Hematopoietic multipotent progenitor cell treated with erythropoietin and hydrocortisone succinate and interleukin-3 and kit ligand, for 17 days (in vitro differentiated cells): ENCODE data around the gene GOPC.
"Not testable (repeated sequence)": the region's sequence is repeated elsewhere in the genome, so short reads cannot be mapped to it uniquely, and the experiment has no call there.

Experiments used
- DNase-seq: peaks from one replicate; pipeline ENCODE4 v3.0.0-alpha.2; 2015; ENCODE audit warnings: low spot score

Gene GOPC

GRCh38 chr6:117602151-117602898, at the start of gene GOPC:
TSS of gene GOPC (minus strand) at chr6:117602511. CDS start at chr6:117602288, 223 bp downstream.
- peak; percentile 98 for DNase-seq

- not testable (repeated sequence) for DNase-seq
Measured at GRCh38 chr6:117651984-117652383, 49.7 kb upstream of the GOPC start.

DNA sequence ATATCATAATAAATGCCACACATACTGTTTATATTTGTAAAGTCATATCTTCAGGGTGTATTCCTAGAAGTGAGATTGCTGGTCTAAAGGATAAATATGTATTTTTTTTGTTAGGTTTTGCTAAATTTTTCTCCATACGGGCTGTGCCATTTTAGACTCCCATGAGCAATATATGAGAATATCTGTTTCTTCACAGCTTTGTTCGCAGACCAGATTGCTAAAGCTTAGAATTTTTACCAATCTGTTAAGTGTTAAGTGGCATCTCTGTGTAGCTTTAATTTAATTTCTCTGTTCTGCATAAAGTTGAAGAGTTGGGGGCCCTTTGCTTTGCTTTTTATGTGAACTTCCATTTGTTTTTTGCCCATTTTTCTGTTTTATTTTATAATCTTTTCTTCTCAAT, 40.7 kb upstream of the GOPC start:
- no peak for DNase-seq

GRCh38 chr6:117637770-117638169, 35.5 kb upstream of the GOPC start:
- DNase-seq = no peak

DNA sequence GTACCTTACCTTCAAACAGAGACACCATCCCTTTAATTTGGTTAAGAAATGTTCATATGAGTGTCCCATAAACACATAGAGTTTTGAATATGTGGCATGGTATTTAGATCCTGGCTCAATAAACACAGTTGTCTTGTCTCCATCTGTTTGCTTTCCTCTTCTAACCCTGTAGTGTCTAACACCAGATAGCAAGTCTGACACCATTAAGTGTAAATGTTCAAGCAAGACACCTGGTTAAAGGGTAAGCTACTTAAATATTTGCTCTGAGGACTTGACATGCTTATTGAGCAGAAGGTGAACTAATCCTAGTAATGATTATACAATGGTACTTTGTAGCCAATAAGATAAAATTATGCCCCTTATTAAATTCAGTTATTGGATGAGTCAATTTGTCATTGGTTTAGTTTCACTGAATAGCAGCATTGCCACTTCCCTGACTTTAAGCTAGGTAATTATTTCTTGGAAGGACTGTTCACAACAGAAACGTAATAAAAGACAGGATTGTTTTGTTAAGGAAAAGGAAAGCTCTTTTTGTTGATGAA, 26.9 kb upstream of the GOPC start:
- DNase-seq = no peak

- no peak for DNase-seq
Measured at GRCh38 chr6:117627533-117627932, 25.2 kb upstream of the GOPC start.

DNA sequence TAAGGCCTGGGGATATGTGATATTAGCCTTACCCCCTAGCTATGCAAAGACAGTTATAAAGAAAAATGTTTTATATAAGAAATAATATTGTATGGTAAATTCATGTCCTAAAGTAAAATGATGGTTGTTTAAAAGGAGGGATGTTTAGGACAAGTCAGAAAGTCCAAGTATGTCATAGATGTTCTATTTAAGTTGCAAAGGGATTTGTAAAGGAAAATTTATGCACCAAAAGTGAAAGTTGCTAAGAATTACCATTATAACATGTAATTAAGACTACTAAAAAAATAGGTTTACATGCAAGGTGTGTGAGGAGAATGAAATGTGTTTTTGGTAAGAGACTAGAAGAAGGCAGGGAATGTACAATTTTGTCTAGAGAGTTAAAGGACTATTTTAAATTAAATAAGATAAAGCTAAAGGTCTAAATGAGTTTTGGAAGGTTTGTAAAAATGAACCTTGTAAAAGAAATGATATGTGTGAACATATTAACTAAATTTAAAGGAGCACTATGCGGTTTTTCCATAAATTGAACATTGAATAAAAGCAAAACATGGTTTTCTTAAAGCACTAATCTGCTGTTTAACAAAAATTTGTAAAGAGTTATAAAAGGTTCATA, 22.7 kb upstream of the GOPC start:
- no peak for DNase-seq

DNA sequence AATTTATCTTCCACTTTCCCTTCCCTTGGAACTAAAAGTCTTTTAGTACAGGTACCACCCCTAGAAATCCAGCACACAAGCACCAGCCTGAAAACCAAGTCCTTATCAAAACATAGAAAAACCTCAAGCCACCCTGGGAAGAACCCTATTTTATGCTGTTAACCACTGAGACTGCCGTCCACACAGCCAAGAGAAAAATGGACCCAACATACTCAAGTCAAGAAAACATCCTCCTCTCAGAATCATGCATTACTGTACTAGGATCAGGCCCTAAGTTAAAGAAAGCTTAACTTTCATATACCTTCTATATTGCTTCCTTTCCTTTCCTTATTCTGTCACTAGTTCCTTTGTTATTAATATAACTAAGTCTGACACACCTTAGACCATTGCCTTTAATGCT, 16.9 kb upstream of the GOPC start:
- no peak for DNase-seq

GRCh38 chr6:117617210-117618035, 15.1 kb upstream of the GOPC start:
- DNase-seq = no peak

DNA sequence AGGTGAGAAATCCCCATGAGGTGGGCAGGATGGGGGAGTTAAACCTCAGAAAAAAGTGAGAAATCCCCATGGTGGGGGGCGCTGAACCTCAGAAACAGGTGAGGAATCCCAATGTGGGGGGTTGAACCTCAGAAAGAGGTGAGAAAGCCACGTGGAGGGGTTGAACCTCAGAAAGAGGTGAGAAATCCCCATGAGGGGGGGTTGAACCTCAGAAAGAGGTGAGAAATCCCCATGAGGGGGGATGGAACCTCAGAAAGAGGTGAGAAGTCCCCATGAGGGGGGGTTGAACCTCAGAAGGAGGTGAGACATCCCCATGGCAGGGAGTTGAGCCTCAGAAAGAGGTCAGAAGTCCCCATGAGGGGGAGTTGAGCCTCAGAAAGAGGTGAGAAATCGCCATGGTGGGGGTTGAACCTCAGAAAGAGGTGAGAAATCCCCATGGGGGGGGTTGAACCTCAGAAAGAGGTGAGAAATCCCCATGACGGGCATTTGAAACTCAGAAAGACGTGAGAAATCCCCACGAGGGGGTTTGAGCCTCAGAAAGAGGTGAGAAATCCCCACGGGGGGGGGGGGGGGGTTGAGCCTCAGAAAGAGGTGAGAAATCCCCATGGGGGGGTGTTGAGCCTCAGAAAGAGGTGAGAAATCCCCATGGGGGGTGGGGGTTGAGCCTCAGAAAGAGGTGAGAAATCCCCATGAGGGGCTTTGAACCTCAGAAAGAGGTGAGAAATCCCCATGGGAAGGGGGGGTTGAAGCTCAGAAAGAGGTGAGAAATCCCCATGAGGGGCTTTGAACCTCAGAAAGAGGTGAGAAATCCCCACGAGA, 14.3 kb upstream of the GOPC start:
- DNase-seq = no peak

GRCh38 chr6:117615750-117616390, 13.6 kb upstream of the GOPC start:
- no peak for DNase-seq

DNA sequence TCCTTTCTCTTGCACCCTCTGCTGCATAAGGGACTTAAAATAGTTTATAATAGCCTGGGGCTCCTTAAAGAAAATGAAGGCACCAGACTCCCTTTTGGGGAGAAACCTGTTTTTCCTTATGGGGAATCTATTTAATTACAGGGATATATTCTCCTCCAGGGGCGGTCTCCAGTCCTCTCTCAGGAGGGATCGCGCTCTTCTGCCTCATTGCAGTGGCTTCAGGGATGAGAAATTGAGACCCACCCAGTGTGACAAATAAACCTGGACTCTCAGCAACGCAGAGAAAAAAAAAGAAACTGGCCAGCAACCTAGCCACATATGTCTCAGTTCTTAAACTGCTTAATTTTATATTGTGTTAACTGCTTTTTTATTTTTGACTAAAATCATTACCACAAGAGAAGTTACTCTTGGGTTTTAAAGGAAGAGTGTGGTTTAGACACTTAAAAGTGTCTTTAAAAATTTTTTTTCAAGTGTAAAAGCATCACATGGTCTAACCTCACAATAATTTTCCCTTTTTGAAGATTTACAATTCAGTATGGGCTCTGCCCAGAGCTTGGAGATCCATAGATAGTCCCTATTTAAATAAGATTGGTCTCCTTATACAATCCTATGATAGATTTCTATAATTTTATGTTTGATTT, 11.7 kb upstream of the GOPC start:
- no peak for DNase-seq

GRCh38 chr6:117607511-117607910, 5.2 kb upstream of the GOPC start:
- no peak for DNase-seq

DNA sequence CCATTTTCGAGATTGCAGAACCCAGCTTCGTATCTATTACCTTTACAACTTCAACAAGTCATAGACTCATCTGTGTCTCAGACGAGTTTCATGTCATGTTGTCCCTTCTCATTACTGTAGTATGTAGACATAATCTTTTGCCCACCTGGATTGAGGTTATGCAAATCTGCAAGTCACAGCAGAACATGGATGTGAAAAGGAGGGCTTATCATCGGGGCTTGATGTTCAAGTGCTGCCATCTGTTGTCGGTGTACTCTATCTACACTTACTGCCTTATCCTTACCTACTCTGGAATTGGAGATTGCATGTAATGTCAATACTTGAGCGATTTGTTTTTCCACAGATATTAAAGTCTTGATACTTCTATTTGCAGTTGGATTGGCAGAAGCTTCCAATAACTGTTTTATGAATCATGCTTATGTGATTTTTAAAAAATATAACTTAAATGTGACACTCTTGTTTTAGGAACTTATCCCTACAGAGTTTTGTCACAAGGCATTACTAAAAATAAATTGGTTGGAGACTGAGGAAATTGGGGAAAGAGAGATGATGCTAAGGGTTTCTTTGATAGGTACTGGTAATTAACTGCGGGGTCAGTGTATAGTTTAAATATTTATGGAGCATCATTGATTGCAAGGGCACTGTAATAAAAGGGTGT, 3.0 kb upstream of the GOPC start:
- peak; percentile 72 for DNase-seq

DNA sequence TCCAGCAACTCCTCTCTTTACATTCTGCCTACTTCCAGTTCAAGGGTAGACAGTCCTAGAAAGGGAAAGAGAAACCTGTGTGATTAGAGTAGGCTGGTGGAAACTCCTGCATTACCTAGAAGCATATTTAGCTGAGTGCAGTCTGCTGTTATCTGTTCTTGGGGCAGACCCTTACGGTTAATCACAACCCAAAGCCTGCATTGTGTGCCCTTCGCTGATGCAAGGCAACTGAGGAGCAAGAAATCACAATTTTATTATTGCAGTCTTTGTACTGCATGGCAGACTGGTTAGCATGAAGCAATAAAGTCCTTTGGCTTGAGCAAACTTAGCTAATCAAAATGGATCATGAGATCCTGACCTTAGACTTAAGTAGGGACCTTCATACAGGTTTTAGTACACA, 1.5 kb upstream of the GOPC start:
- DNase-seq = no peak

- no peak for DNase-seq
Measured at GRCh38 chr6:117602899-117603588, 733 bp upstream of the GOPC start.

DNA sequence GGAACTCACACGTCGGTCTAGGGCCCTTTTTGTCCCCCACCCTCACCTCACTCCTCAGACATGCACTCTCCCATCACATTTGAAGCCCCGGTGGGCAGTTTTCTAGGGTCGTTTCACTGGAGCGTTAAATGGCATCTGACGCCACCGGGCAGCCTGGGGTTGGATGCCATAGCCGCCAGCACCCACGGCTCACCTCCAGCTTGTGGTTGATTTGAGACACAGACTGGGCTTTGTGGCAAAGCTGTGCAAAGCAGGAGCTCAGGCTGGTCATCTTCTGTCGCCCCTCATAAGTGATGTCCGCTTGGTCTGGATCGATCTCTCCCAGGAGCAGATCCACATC, 530 bp downstream of the GOPC start:
- DNase-seq = no peak

- DNase-seq = no peak
Measured at GRCh38 chr6:117600008-117600743, 2.1 kb downstream of the GOPC start.

DNA sequence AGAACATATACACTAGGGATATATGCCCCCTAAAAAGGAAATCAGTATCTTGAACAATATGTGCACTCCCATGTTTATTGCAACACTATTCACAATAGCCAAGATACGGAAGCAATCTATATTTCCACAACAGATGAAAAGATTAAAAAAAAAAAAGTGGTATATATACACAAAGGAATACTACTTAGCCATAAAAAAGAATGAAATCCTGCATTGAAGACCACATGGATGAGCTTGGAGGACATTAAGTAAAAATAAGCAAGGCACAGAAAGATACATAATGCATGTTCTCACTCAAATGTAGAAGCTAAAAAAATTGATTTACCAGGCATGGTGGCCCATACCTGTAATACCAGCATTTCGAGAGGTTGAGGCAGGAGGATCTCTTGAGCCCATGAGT, 4.6 kb downstream of the GOPC start:
- no peak for DNase-seq
